NCI-H460 (cell line): ENCODE data around the gene BYSL. TPM values are rescaled to one million over a fixed set of nuclear protein-coding genes. Genes with fewer than 3 reads are reported as not detected.
A peak's percentile ranks its signal among the peaks of the same experiment; 100 is the strongest.
"Not testable (repeated sequence)": the region's sequence is repeated elsewhere in the genome, so short reads cannot be mapped to it uniquely, and the experiment has no call there.

Experiments used
- DNase-seq: peaks from one replicate; pipeline ENCODE4 v3.0.0-alpha.2; 2016; ENCODE audit warnings: low read depth; ENCODE audit errors: extremely low read depth
- total RNA-seq: library from RNA; depleted of rRNA; stranded (reverse); fragments of >200 nt; shearing (Covaris generic); gene quantifications from 2 replicates; pipeline ENCODE4 v1.2.3, GENCODE V29; 2014

The BYSL gene
- total RNA-seq, 1 experiment from 2014 or later = 25.1 TPM

DNA sequence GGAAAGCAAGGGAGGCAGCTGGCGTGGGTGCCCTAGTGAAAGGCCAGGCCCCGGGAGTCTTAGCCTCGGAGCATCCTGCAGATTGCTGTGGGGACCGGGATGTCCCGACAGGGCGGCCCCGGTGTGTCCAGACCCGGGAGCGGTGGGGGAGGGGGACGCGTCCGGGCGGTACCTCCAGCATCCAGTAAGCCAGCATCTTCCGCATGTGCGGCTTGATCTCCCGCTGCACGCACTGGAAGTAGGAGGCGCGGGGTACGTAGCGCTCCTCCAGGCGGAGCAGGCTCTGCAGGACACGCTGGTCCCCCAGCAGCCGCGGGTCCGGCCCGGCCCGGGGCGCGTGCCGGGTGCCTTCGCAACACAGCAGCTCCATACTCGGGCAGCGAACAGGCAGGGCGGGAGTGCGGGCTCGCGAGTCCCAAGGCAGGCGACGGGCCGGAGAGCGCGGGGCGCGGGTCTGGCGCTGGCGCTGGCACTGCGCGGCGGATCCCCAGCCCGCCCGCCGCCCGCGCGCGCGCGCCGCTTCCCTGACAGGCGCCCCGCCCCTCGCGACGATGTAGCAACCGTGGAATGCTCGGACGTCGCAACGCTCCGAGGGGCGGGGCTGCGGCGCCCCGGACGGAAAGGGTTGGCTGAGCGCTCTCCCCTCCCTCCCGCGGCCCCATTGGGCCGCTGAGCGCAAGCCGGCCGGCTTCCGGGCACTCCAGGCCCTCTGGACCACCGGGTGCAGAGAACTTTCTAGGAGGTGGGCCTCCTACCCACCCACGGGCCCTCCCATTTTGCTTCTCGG, 20.2 kb downstream of the BYSL start, which contains the start of gene CCND3:
Gene CCND3 (minus strand): TSS at position 529 of the 787 bp plus-strand sequence. CDS start 159 bp downstream, at position 370.
- peak; percentile 82 for DNase-seq

DNA sequence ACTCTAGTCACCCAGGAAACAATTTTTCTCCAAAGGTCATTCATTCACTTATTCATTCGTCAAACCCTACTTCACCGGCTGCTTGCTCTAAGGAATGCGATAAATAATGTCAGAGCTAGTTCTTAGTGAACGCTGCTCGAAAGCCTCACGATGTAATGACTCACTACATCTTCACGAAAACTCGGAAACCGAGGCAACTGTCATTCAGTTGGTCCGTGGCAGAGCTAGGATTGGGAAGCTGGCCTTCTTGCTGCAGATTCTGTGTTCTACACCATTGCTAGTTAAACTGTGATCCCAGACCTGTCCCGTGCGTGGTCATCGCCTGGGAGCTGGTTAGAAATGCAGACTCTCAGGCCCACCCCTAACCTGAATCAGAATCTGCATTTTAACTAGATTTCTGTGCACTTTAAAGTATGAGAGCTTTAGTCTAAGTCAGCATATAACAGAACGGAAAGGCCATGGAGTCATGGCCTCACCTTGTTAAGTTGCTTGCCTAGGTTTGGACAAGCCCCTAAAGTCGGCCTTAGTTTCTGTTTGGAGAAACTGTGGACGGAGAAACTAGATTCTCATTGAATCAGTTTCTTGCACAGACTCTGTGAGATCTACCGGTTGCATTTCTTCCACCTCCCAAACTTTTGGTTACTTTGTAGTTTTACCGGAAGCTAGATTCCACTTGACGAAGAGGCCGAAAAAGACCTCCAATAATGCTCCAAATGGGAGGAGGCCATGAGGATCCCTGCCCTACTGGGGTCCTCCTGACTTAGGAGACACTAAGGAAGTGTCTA, 21.0 kb downstream of the BYSL start:
- no peak for DNase-seq

DNA sequence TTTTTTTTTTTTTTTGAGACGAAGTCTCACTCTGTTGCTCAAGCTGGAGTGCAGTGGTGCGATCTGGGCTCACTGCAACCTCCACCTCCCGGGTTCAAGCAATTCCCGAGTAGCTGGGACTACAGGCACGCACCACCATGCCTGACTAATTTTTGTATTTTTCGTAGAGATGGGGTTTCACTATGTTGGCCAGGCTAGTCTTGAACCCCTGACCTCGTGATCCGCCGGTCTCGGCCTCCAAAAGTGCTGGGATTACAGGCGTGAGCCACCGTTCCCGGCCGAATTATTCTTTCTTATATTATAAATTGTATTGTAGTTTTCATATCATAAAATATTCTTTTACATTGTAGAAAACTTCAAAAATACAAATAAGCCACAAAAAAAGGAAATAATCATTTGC, 21.6 kb downstream of the BYSL start:
- DNase-seq = not testable (repeated sequence)

GRCh38 chr6:41943456-41943855, 22.2 kb downstream of the BYSL start:
- DNase-seq = no peak

DNA sequence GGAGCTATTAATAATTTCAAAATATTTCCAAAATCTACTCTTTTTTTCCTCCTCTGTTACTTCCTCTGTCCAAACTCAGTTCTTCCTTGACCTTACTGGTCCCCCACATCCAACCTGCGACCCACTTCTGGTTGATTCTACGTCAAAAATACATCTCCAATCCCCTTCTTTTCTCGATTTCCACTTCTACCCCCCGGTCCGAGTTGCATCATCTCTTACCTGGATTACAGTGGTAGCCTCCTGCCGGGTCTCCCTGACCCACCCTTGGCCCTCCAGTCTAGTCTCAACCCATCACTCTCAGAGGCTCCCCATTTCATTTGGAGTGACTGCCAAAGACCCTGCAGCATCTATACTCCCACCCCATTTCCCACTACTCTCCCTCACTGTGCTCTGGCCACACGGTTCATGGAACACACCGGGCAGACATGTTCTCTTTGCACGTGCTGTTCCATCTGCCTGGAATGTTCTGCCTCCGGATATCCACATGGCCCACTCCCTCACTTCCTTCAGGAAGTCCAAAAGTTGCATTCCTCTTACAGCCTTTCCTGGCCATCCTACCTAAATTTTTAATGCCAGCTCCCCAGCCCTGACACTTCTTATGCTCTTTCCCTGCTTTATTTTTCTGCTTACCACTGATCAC, 26.4 kb downstream of the BYSL start:
- no peak for DNase-seq

GRCh38 chr6:41954668-41955067, 33.4 kb downstream of the BYSL start:
- DNase-seq = no peak

- DNase-seq = no peak
These were observed 34.1 kb downstream of the BYSL start for GRCh38 chr6:41955412-41955811.

DNA sequence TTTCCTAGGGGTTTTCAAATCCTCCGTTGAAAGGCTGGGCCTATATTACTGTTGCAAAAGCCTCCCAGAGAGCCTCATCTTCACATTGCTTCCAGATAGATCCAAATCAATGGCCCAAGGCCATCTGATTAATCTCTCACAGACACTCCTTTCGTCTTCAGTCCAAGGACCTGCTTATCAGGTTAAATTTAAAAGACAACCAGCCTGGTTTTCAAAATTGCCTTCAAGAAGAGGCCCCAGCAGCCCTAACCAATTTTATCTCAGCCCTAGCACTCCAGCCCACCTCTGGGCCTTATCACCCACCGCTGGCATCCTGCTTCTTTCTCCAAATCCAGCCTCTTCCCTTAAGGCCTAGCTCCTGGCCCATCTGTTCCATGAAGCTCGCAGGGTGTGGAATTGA, 35.8 kb downstream of the BYSL start:
- no peak for DNase-seq

DNA sequence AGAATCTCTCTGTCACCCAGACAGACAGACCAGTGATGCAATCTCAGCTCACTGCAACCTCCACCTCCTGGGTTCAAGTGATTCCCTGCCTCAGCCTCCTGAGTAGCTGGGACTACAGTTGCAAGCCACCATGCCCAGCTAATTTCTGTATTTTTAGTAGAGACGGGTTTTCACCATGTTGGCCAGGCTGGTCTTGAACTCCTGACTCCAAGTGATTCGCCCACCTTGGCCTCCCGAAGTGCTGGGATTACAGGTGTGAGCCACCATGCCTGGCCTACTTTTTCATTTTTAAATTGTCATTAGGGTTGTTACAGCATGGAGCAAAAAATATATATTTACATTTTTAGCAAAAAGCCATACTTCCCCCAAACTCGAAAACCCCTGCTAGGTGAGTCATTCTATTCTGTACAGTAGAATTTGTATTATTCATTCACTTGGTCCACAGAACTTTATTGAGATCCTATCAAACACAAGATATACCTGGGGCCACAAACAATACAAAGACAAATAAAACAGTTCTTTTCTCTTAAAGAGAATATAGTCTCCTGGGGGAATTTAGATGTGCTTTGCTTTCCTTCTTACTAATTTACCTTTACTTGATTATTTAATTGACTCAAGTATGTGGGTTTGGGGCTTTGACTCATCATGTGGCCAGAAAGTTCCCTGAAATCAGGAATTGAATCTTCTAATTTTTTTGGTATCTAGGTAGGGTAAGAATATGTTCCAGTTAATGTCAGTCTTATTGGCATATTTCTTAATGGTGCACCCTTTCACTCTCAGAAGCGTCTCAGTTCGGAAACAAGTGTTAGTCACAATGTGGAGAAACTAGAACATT, 36.9 kb downstream of the BYSL start:
- no peak for DNase-seq

DNA sequence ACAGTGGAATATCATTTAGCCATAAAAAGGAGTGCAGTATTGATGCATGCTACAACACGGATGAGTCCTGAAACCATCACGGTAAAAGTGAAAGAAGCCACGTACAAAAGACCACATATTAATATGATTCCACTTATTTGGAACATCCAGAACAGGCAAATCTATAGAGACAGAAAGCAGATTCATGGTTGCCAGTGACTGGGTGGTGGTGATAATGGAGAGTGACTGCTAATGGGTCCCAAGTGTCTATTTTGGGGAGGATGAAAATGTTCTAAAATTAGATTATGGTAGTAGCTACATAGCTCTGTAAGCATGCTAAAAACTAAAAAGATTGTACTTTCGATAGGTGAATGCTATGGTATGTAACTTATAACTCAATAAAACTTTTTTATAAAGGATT, 38.7 kb downstream of the BYSL start:
- no peak for DNase-seq

GRCh38 chr6:41963371-41963770, 42.1 kb downstream of the BYSL start:
- DNase-seq = no peak

DNA sequence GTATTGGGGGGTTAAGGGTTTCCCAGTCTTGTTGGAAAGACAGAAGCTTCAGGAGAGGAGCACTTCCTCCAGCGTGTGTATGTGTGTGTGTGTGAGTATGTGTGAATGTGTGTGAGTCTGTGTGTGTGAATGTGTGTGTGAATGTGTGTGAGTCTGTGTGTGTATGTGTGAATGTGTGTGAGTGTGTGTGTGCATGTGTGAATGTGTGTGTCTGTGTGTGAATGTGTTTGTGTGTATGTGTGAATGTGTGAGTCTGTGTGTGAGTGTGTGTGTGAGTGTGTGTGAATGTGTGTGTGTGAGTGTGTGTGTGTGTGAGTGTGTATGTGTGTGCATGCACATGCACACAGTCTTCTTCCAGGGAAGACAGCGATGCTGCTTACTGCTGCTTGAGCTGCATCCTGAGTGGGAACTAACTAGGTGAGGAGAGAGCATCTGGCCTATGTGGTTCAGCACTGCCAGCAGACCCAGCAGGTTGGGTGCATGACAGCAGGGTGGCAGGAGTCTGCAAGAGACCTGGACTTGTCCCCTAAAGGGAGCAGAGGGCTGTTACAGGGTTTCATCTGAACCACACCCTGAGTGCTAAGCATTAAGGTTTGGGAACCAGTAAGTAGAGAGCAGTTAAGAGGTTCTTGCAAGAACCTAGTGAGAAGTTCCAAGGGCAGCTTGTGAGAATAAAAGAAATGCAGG, 43.0 kb downstream of the BYSL start:
- DNase-seq = no peak

GRCh38 chr6:41965429-41966213, 44.3 kb downstream of the BYSL start:
- no peak for DNase-seq

GRCh38 chr6:41966214-41966920, 45.1 kb downstream of the BYSL start:
- DNase-seq = no peak

- no peak for DNase-seq
These were observed 45.6 kb downstream of the BYSL start for GRCh38 chr6:41966961-41967311.

DNA sequence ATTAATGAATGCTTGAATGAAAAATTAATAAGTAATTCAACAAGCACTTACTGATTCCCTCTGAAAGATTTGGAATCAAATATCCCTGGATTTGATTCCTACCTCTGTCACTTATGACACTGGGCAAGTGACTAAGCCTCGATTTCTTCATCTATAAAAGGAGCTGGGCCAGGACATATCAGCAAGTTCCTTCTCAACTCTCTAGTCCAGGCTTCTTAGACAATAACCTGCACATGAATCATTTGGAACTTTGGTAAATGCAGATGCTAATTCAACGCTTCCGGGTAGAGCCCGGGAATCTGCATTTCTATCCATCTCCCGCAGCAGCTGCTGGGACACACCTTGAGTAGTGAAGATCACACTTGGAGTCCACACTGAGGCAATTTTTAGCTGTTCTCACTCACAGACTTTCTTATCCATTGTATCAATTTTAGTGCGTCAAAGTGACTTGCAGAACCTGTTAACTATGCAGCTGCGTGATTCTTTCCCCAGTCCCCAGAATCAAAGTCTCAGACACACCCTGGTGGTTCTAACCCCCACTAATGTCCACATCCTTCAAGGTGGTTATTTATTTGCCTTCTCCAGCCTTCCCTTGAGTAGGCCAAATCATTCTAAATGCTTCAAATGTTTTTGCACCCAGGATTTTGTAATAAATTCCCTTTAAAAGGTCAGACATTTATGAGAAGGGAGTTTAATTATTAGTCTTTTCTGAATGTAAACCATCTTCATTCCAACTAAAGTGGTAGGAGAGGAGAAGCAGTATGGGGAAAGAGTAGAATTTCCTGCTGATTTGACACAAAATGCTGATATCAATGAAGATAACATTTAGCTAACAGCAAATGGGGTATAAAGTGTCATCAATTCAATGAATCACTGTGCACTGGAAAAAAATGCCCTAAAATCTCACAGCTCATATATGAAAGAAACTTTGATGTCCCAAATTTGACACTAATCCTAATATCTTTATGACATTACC, 46.3 kb downstream of the BYSL start:
- DNase-seq = no peak

GRCh38 chr6:41970436-41970846, 49.1 kb downstream of the BYSL start:
- DNase-seq = no peak
